ENCODE results near the gene KITLG. TPM values are rescaled to one million over a fixed set of nuclear protein-coding genes. Genes with fewer than 3 reads are reported as not detected.

Gene KITLG
- total RNA-seq, 1 experiment from 2014 or later, result 11.7 TPM

DNA sequence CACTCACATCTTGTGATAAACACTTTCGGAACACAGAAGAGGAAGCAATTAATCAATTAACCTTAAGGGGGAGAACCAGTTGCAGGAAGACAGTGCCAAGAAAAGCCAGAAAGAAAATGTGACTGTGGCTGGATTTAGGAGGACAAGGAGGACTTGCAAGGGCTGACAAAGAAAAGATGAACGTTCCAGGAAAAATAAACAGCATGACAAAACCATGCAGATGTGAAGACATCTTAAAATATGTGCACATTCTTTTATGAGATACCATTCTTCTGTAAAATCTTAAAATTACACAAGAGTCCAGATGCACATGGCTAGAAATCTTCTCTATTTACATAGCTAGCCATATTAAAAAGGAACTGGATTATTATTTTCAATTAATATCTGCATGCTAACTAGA lies 33.4 kb downstream of the KITLG start:
- H4K20me1 ChIP-seq (ENCODE audit: control insufficient read depth, insufficient read depth, insufficient read length), result no peaks in the 10 kb centered on the region
- H3K27ac ChIP-seq (ENCODE audit: insufficient read length, low read depth, low read length), result no peak overlapping the region
- no peak overlapping the region for H4K91ac ChIP-seq (ENCODE audit: insufficient read length, low read depth, low read length)
- no peak overlapping the region for H4K8ac ChIP-seq (replicated peaks; ENCODE audit: insufficient read length, low read depth, low read length)
- no peaks in the 10 kb centered on the region for H3K27me3 ChIP-seq (ENCODE audit: insufficient read depth, low read length)
- TF ChIP-seq, protein P1, sequence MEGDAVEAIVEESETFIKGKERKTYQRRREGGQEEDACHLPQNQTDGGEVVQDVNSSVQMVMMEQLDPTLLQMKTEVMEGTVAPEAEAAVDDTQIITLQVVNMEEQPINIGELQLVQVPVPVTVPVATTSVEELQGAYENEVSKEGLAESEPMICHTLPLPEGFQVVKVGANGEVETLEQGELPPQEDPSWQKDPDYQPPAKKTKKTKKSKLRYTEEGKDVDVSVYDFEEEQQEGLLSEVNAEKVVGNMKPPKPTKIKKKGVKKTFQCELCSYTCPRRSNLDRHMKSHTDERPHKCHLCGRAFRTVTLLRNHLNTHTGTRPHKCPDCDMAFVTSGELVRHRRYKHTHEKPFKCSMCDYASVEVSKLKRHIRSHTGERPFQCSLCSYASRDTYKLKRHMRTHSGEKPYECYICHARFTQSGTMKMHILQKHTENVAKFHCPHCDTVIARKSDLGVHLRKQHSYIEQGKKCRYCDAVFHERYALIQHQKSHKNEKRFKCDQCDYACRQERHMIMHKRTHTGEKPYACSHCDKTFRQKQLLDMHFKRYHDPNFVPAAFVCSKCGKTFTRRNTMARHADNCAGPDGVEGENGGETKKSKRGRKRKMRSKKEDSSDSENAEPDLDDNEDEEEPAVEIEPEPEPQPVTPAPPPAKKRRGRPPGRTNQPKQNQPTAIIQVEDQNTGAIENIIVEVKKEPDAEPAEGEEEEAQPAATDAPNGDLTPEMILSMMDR (conservative IDR thresholded peaks at IDR 0.05), result peak; percentile 22; the same call in 1 of the 3 replicates
- no peaks in the 10 kb centered on the region for H3K27me3 Mint-ChIP-seq (ENCODE audit: low read depth)
- no peak overlapping the region for H3K14ac ChIP-seq (ENCODE audit: insufficient read depth, low read length)
- H3K79me2 ChIP-seq (ENCODE audit: insufficient read depth, low read length), result no peaks in the 10 kb centered on the region
- no peaks in the 10 kb centered on the region for H3K79me1 ChIP-seq (ENCODE audit: insufficient read depth, low read depth, low read length, poor library complexity, severe bottlenecking)
- no peak overlapping the region for H3K4ac ChIP-seq (ENCODE audit: low read depth, low read length)
- H3K23me2 ChIP-seq (ENCODE audit: insufficient read length, low read depth, low read length, poor library complexity, severe bottlenecking), result no peaks in the 10 kb centered on the region
- H3K36me3 Mint-ChIP-seq (ENCODE audit: insufficient read depth in 1 of 3, low read depth in 3 of 3), result peaks cover 0 to 18% (median 5%) of the 10 kb centered on the region in 3 experiments; a peak in 3 of 7 replicates
- H4K5ac ChIP-seq (ENCODE audit: insufficient read length, low read depth, low read length), result no peak overlapping the region
- H2BK12ac ChIP-seq (ENCODE audit: insufficient read length, low read depth, low read length), result no peak overlapping the region
- H2AFZ ChIP-seq (ENCODE audit: low read length), result no peak overlapping the region
- H3K4me3 Mint-ChIP-seq, result no peak overlapping the region
- no peak overlapping the region; a peak in 1 of 7 replicates for H3K27ac Mint-ChIP-seq
- DNase-seq, result no peak
- no peak overlapping the region for H2BK5ac ChIP-seq (ENCODE audit: insufficient read length, low read length)
- 0 out of 2 replicates have a peak, but pooled peaks cover 3% of the 10 kb centered on the region for H3K4me1 ChIP-seq (ENCODE audit: insufficient read depth, low read length)
- no peak overlapping the region for H3K18ac ChIP-seq (ENCODE audit: insufficient read length, low read depth, low read length)
- H2AK5ac ChIP-seq (ENCODE audit: insufficient read length, low read length), result no peak overlapping the region
- no peak overlapping the region for H3K23ac ChIP-seq (ENCODE audit: insufficient read length, low read depth, low read length)
- H3K9ac ChIP-seq (ENCODE audit: extremely low read depth, insufficient read length, low read length), result no peak overlapping the region
- H3K9me3 Mint-ChIP-seq, result no peaks in the 10 kb centered on the region
- no peak overlapping the region for H2BK20ac ChIP-seq (ENCODE audit: low read depth, low read length, poor library complexity, severe bottlenecking)
- WGBS (ENCODE audit: extremely low coverage, insufficient read length, low lambda C conversion rate), result no CpG with 5 or more reads among the region's 2 CpGs
- peaks cover 0 to 11% of the 10 kb centered on the region in 2 experiments; a peak in 1 of 4 replicates for H3K4me1 Mint-ChIP-seq
- no peak overlapping the region for H2BK15ac ChIP-seq (ENCODE audit: low read depth, low read length)
- H2BK120ac ChIP-seq (ENCODE audit: low read depth, low read length, poor library complexity, severe bottlenecking), result no peak overlapping the region
- no peak overlapping the region for H3K56ac ChIP-seq (ENCODE audit: insufficient read length, low read depth, low read length)
- H3K9me3 ChIP-seq (ENCODE audit: control insufficient read depth, low read depth, low read length), result no peaks in the 10 kb centered on the region
- H3K4me2 ChIP-seq (ENCODE audit: insufficient read depth, insufficient read length, low read length), result no peak overlapping the region
- H3T11ph ChIP-seq (ENCODE audit: low read length), result no peak overlapping the region

Data from H9 (cell line).